Midbrain (tissue), 1 donor: ENCODE results near the gene CPSF4.

Source experiments
- DNase-seq: peaks from one replicate; lab custom pipeline; 2025; lab: John Stamatoyannopoulos, UW

The CPSF4 gene

DNA sequence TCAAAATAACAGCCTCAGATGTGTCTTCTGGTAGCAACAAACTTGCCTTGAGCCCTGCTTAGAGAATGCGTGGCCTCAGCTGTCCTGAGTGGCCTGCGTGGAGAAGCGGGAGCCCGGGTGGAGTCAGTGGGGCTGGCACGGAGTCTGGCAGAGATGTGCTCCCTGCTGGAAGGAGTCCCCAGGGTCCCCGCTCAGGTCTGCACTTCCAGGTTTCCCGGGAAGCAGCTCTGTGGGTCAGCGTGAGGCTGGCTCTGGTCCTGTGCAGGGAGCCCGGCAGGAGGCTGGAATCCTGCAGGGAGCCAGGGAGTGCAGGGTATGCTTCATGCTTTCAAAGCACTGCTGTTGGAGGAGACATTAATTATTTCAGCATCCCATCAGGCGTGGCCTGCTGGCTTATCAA lies 10.1 kb downstream of the CPSF4 start:
- no peak for DNase-seq

GRCh38 chr7:99449326-99449725 lies 10.6 kb downstream of the CPSF4 start:
- no peak for DNase-seq

- no peak for DNase-seq
Observed at GRCh38 chr7:99451936-99452335, 13.2 kb downstream of the CPSF4 start.

DNA sequence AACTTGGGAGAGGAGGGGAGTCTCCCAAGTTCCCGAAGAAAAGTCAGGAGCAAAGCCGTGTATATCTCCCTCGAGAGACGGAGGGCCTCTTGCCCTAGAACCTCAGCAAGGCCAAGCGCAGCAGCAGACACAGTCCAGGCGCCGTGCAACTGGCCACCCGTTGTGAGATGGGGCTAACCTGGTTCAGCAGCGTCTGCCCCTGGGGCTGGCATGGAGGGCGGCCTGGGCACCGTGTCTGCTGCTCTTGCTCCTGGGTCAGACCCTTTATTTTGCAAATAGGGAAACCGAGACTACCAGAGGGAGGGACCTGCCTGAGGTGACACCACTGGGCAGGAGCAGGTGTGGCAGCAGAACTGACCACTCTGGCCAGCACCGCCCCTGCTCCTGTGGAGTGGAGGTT lies 13.8 kb downstream of the CPSF4 start:
- DNase-seq: no peak

- DNase-seq: no peak
Observed at GRCh38 chr7:99453105-99453504, 14.4 kb downstream of the CPSF4 start.

DNA sequence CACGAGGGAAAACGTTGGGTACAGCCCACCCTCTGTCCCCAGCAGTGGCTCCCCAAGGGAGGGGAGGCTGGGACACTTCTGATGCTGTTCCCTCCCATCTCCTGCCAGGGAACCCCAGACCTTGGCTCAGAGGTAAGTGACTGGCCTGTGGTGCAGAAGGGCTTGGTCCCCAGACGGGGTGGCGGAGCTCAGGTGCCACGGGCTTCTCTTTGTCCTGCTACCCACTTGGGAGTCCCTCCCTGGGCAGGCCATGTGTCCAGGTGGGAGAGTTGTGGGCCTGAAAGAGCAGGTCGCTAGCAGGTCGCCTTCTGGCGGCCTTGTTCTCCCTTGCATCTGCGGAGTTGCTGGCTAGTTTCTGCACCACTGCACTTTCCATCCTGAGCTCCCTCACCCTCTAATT lies 17.1 kb downstream of the CPSF4 start:
- no peak for DNase-seq

DNA sequence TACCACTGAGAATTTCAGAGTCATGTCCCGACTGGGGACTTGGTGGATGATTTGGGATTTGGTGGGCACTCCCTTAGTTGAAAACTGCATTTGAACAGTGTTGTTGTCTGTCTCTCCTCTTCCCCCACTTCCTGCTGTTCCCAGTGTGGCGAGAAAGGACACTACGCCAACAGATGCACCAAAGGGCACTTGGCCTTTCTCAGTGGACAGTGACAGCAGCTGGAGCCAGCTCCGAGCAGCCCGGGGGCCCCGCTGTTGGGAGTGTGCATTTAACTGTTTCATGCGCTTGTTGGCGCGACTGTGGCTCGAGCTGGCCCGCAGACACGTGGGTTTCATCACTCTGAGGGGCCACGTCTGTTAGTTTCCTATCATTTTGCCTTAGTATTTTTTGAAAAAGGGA lies 17.5 kb downstream of the CPSF4 start:
- DNase-seq: no peak

- DNase-seq: no peak
Observed at GRCh38 chr7:99457050-99457649, 18.4 kb downstream of the CPSF4 start.

- DNase-seq: no peak
Observed at GRCh38 chr7:99457650-99458493, 19.1 kb downstream of the CPSF4 start.

DNA sequence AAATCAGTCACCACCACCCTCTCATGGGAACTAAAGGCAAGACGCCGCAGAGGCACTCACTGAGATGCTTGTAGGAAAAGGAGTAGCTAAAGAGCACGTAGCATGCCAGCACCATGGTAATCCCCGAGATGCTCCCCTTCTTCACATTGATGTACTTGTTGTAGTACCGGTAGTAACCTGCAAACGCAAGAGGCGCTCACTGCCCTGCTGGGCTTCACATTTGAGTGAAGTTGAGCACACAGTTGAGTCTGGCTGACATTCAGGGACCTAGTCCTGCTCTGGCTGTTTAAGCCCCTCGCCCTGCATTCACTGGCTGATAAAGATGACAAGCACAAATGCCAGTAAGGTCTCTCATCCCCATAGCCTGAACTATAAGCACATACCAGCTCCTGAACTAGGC lies 20.3 kb downstream of the CPSF4 start:
- no peak for DNase-seq

- DNase-seq: no peak
Observed at GRCh38 chr7:99460651-99461050, 21.9 kb downstream of the CPSF4 start.

DNA sequence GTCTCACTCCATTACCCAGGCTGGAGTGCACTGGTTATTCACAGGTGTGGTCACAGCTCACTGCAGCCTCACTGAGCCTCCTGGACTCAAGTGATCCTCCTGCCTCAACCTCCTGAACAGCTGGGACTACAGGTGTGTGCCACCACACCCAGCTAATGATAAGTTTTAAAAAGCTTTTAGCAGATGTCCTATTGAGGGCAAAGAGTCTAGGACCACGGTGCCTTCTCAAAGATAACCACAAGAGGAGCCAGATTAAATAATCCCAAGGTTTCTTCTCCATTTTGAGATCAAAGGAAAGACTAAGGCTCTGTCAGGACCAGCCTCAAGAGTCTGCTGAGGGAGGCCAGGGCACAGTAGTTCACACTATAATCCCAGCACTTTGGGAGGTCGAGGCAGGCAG lies 22.5 kb downstream of the CPSF4 start:
- no peak for DNase-seq

DNA sequence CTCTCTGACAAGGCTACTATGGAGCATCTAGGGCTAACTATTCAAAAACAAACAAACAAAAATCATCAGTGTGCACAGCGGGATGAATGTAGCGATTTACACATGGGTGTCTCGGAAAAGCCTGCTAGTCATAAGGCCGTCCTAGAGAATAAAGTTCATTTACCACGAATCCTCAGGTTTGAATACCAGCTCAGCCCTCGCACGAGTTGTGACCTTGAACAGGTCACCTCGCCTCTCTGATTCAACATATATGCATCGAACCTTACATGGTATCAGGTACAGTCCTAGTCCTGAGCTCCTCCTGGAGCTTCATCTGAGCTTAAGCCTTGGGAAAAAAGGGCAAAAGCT lies 26.7 kb downstream of the CPSF4 start:
- DNase-seq: no peak

DNA sequence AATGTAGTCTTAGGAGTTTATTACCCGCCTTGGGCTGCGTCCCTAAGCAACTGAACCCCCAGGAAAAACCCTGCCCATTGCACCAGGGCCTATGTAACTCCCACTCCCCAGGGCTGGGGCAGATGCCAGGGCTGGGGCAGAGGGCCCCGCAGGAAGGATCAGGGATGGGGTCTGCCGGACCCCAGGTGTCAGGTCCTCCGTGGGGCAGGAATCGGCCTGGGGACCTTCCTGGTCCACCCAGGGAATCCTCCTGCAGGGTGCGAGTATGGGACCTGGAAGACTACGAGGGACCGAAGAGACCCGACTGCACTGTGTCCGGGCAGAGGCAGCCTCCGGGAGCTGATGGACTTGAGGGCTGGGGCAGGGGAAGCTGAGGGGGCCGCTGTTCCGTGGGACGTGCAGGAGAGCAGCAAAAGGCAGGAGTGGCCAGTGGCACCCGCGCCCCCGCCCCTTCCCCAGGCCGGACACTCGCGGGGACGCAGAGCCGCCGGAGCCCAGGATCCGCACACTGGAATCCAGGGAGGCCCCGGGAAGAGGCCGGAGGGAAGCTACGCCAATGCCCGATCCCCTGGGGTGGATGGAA lies 29.7 kb downstream of the CPSF4 start:
- no peak for DNase-seq

GRCh38 chr7:99469381-99470065 lies 30.8 kb downstream of the CPSF4 start:
- DNase-seq: no peak

- DNase-seq: peak; percentile 95
Observed at GRCh38 chr7:99472561-99473314, 34.0 kb downstream of the CPSF4 start, which contains the start of gene ZNF789. TSS of gene ZNF789 (plus strand) at chr7:99472890. CDS start at chr7:99476457, 3,567 bp downstream.

GRCh38 chr7:99473315-99473596 lies 34.5 kb downstream of the CPSF4 start:
- peak; percentile 52 for DNase-seq

GRCh38 chr7:99476107-99476506 lies 37.4 kb downstream of the CPSF4 start:
- DNase-seq: no peak

- no peak for DNase-seq
Observed at GRCh38 chr7:99478464-99479440, 40.0 kb downstream of the CPSF4 start.

DNA sequence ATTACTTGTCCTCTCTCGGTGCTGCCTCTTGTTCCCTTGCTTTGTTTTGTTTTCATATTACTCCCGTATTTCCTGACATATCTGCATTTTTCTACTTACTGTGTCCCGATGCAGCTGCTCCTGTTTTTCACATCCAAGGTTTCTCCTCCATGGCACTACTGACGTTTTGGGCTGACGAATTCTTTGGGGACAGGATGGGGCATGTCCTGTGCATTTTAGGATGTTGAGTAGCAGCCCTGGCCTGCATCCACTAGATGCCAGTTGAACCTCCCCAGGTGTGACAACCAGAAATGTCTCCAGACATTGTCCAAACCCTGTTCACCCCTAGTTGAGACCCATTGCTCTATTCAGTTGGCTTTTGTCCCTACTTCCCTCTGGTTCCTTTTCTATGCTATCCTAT lies 46.4 kb downstream of the CPSF4 start:
- no peak for DNase-seq

DNA sequence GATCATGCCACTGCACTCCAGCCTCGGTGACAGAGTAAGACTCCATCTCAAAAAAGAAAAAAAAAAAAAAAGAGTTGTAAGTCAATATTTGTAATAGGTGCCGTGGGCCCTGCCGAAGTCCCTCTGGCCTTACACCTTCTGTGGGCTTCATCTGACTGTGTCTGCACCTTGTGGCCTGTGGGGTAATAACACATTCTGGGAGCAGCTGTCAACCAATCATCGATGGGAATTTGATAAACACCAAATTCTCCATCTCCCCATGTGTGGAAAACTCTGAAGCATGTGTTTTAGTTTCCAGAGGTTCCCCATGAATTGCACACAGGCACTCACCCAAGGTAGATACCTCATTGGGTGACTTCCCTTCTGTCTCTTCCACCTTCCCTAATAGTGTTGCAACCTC lies 50.5 kb downstream of the CPSF4 start:
- DNase-seq: no peak
